HG03025 (cell line): ENCODE measurements around the gene STAG1.
"Not testable (repeated sequence)": the region's sequence is repeated elsewhere in the genome, so short reads cannot be mapped to it uniquely, and the experiment has no call there.

Experiments used
- ATAC-seq: cut with Tn5 transposase; IDR thresholded peaks from one replicate; pipeline ENCODE4 v1.9.1; 2021; ENCODE audit warnings: mild to moderate bottlenecking, moderate library complexity; ENCODE audit not compliant: unreplicated experiment, low FRiP score

Gene STAG1

DNA sequence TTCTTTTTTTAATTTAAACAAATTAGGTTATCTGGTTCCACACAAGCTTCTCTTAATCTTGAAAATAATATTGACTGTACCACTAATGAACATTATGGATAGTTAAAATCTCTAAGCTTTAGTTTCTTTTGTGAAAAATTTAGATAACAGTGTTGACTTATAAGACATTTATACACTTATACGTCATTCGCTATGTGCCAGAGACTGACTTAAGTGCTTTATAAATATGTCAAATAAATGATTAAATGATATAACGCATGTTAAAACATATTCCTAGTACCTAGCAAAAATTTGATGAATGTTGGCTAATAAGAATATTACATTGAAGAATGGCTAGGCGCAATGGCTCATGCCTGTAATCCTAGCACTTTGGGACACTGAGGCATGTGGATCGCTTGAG lies 405.7 kb downstream of the STAG1 start:
- no peak for ATAC-seq

DNA sequence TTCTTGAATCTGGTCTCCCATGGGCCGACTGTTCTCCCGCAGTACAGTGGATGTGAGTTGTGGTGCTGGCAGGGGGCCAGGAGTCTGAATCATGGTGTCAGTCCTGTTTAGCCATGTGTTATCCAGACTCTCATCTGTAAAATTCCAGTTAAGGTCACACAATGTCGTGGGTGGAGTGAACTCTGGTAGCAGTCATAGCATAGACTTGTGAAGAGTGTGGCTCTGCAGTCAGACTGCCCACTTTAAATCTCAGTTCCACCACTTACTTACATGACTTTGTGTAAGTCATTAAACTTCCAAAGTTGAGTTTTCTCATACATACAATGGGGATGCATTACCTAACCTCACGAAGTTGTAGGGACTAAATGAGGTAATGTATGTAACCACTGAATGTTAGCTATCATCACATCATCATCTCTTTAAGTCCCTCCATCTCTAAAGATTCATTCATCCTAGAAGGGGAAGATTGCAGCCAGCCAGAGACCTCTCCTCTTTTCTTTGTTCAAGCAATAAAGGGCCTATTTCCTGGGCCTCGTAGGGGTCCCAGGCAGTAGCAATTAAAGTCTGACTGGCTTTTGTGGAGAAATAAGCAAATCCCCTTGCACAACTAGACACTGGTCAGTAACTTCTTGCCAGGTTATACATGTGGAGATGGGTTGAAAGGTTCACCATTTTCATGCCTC lies 408.2 kb downstream of the STAG1 start:
- no peak for ATAC-seq

DNA sequence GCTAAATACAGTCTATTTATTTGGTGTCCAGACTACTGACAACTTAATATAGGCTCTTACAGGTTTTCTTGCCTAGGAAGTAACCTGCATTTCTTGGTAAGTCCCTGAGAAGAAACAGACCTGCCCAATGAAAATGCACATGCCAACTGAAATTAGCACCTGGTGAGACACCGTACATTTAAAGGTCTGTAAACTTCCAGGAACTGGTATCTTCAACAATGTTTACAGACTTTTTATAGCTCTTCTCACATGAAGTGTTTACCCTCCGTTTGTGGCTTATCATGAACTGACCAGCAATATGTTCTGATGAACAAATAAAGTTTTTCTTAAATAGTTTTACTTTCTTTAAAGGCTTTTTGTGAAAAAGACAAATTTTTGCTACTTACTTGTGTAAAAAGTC lies 408.7 kb downstream of the STAG1 start:
- ATAC-seq = no peak

DNA sequence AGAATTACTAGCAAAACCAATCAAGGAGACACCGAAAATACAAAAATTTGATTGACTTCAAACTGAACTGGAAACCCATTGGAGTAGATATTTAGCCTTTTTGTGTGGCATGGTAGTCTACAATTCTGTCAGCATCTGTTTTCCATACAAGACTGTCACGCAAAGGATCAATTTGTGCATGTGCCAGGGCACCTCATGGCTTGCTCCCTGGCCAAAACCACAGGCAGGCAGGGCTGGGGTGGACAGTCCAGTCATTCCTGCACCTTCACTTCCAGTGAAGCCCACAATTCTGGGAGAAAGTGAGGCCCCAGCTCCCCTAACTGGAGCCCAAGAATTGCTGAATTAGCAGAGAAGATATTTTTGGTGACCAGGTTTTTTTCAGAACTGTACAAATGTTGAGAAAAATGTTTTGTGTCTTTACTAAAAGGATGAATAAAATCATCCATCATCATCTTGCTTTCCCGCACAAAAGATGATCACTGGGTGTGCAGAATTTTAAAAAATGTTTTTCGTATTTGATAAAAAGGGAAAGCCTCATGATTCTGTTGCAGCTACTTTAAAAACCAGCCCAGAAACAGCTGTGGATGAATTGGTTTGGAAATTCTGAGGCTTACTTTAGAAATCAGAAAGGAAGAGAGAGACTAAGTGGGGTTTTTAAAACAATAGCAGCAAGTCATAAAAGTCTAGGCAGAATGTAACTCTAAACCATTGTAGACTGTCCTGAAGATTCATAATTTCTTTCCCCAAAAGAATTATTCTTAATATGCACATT lies 415.7 kb downstream of the STAG1 start:
- no peak for ATAC-seq

DNA sequence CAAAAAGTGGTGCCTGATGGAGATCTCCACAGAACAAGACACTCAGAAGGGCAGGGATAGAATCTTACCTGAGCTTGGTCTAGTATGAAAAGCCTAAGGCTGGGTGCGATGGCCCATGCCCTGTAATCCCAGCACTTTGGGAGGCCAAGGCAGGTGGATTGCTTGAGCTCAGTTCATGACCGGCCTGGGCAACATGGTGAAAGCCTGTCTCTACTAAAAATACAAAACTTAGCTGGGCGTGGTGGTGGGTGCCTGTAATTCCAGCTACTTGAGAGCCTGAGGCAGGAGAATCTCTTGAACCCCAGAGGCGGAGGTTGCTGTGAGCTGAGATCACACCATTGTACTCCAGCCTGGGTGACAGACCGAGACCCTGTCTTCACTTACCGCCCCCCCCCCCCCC lies 417.5 kb downstream of the STAG1 start:
- ATAC-seq = not testable (repeated sequence)

DNA sequence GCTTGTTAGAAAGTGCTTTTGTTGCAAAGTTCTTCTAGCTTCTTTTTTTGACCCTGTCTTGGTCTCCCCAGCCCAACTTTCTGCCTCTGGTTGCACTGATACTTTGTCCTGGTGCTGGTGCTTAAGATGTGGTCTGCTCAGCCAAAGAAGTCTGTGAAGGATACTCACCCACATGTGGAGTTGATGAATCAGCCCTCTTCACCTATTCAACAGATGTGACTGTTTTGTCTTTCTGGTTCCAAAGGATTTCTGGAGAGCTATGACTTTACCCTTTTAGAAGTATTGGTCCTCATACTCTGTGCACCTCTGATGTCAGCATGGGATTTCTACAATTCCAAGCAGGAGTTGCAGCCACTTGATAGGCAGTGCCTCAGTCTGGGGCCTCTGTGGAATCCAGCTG lies 418.0 kb downstream of the STAG1 start:
- ATAC-seq = no peak

DNA sequence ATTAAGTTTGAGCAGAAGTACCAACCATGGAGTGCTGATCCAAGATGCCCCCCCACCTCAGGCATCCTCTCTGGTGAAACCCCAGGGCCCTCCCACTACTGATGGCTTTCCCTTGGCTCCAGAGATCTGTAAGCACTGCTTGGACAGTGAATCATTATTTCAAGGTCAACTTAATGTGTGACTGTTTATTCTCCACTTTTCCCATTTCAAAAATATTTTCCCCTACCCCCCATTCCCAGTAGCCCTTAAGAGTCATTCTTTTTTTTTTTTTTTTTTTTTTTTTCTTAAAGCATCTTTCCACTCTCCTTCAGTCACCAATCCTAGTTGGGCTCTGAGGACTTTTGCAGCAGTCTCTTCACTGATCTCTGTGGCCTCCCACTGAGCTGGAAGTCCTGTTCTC lies 419.4 kb downstream of the STAG1 start:
- ATAC-seq = no peak

DNA sequence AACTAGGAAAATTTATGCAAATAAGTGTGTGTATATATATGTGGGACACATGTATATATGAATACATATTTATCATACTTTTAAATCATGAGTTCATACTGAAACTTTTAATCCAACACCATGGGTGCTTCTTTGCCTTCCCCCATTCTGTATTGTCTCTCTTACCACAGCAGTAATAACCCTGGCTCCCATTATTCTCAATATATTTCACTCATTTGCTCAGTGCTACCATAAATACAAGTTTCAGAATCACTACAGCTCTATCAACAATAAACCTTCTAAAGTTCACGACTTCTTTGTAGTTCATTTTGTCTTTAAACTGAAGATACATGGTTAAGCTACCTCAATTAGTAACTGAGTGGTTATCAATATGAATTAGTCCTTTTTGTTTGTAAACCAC lies 419.9 kb downstream of the STAG1 start:
- no peak for ATAC-seq

DNA sequence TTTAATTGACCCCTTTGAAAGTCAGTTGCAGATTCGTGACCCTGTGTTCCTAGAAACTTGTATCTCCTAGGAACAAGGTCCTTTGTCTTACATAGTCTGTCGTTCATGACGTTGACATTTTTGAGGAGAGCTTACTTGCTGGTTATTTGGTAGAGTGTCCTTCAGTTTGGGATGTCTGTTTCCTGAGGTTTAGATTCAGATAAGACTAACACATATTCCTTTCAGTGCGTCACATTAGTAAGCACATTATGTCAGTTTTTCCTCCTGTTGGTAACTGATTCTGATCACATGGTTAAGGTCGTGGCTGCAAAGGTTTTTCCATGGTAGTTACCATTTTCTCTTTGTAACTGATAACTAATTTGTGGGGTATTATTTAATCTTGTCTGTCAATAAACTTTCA lies 421.3 kb downstream of the STAG1 start:
- ATAC-seq = no peak

DNA sequence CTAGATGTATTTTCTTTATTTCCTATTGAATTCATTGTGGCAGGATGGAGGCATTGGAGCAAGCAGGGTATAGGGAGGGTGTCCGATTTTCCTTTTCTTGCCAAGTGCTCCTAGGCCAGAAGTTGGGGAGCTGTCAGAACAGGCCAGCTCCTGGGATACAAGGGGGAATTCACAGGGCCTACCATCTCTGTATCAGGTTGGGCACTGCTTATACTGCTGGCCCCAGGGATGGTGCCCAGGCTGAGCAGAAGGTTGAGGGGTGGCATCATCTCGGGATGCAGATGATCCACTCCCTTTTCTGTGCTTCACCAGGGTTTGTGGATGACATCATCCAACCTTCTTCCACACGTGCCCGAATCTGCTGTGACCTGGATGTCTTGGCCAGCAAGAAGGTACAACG lies 422.6 kb downstream of the STAG1 start:
- no peak for ATAC-seq

DNA sequence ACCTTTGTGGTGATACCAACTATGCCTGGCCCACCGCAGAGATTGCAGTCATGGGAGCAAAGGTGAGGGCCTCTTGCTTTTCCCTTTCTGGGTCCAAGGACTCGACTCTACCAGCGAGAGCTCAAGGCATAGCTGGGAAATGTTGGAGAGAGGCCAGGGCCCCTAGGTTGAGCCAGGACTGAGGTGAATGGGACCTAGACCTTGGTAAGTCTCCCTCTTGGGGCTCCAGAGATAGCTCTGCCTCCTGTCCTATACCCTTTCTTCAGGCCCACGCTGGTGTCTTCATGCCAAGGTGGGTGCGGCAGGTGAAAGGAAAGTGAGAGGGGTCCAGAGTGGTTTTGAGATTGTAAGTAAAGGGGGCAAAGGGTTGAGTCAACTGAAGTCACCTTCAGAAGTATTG lies 424.5 kb downstream of the STAG1 start:
- ATAC-seq = no peak

DNA sequence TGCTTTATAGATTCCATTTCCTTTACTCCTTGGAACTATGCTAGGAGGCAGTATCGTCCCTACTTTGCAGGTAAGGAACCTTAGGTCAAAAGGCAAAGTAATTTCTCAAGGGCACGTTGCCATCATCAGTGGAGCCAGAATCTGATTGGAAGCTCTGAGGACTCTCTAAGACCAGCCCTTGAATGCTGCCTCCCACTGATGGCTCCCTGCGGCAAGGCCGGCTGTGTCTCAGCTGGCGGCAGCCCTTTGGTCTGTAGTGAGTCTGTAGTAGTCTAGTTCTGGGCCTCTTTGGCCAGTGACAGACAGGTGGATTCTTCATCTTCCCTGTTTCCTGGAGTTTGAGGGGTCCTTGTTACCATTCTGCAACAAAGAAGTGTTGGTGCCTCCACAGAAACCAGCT lies 425.9 kb downstream of the STAG1 start:
- ATAC-seq = no peak

DNA sequence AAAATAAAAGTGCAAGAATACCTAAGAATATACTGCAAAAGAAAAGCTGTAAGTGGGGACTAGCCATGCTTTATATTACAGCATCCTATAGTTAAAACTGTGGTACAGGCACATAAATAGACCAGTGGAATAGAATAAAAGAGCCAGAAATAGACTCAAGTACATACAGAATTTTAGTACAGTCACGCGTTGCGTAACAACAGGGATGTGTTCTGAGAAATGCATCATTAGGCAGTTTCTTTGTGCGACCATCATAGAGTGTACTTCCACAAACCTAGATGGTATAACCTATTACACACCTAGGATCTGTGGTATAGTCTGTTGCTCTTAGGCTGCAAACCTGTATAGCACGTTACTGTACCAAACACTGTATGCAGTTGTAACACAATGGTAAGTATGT lies 440.2 kb downstream of the STAG1 start:
- no peak for ATAC-seq

DNA sequence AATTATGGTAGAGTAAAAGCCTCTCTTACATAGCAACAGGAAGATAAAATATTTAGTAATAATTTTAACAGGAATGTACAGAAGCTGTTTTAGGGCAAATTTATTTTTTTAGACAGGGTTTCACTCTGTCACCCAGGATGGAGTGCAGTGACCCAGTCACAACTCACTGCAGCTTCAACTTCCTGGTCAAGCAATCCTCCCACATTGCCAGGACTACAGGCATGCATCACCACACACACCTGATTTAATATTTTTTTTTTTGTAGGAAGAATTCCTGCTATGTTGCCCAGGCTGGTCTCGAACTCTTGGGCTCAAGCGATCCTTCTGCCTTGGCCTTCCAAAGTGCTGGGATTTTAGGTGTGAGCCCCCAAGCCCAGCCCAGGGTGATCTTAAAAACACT lies 440.9 kb downstream of the STAG1 start:
- no peak for ATAC-seq

DNA sequence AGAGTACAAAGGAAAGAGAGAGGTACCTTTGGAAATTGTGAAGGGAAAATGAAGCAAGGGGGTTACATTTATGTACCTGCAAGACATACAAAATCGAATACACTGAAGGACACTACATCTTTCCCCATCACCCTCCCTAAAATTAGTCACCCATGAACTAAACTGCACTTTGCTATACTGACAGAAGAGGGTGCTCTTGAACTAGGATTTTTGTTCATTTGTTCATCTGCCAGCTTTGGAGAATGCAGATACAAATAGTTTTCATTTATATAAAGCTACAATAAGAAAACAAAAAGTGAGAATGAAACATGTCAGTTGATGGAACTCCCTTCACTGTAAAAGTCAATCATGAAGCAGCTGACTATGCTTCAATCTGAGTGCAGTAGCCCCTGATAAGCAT lies 446.3 kb downstream of the STAG1 start:
- ATAC-seq = no peak

DNA sequence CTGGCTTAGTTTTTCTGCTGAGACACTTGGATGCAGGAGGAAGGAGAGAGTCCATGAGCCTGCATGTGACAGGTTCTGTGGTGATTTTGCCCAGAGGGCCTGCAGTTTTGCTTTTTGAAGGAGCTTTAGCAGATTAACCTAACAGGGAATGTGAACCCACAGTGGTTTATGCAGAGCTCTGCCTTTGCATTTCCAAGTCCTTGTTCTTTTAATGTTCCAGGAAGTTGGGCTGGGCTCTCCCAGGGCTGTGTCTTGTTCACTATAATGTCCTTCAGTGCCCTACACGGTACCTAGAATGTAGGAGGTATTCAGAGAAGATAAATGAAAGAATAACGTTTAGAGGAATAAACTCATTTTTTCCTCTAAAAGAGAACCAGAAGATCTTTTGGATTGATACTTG lies 451.7 kb downstream of the STAG1 start:
- no peak for ATAC-seq

DNA sequence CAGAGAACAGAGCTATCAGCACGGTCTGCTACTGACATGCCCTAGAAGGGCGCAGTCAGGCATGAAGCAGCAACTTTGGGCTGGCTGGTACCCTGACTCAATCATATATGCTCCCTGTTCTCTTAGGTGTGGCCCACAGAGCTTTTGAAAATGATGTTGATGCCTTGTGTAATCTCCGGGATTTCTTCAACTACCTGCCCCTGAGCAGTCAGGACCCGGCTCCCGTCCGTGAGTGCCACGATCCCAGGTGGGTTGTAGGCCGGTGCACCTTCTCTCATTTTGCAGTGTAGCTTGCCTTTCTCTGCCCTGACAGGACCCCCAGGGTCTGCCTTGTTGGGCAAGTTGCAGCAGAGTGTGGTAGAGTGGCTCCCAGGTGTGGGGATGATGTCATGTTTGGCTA lies 454.4 kb downstream of the STAG1 start:
- no peak for ATAC-seq

DNA sequence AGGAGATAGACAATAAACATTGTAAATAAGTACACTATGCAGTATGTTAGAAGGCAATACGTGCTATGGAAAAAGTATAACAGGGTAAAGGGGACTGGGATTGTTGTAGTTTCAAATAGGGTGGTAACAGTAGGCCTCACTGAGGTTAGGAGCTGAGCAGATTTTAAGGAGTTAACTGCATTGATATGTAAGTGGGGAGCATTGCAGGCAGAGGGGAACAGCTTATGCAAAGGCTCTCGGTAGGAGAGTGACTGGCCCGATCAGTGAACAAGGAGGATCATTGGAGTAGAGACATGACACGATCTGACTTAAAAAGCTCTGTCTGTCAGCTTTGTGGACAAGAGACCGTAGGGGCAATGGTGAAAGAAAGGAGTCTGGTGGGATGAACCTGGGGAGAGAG lies 455.2 kb downstream of the STAG1 start:
- no peak for ATAC-seq

DNA sequence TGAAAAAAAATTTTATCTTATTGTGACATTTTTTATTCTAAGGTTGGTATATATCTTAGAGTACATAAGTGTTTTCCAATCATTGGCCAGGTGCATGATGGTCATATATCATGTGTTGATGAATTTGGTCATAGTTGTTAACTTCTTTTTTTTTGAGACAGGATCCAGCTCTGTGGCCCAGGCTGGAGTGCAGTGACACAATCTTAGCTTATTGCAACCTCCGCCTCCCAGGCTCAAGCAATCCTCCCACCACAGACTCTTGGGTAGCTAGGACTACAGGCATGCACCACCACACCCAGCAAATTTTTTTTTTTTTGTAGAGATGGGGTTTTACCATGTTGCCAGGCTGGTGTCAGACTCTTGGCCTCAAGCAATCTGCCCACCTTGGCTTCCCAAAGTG lies 458.0 kb downstream of the STAG1 start:
- ATAC-seq = no peak

DNA sequence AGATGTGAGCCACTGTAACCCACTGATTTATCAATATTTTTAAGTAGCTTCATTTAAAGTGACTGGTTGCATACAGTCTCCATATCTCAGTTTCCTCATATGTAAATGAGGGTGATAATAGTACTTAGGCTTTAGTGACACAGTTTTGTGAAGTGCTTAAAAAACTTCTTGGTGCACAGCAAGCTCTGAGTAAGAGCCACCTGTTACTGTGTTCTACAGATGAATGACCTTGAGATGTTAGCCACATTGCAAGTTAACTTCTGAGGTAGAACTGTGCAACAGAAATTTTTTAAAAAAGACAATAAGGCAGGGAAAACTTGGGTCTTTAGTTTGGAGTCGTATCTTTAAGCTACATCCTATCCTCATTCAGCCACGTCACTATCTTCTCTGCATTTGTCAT lies 458.9 kb downstream of the STAG1 start:
- ATAC-seq = no peak

DNA sequence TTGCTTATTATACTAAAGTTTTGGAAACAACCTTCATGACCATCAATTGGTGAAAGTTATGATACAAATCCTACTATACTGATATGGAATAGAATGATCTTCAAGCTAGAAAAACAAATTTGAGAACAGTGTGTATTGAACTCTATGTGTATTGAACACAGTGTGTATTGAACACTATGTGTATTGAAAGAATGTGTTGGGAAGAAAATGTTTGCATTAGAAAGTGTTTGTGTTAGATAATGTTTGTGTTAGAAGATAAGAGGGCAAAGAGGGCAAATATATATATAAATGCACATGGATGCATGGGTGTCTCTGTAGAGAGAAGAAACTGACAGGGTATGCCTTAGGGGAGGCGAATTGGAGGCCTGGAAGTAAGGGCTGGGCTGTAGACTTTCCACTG lies 459.7 kb downstream of the STAG1 start:
- ATAC-seq = no peak

DNA sequence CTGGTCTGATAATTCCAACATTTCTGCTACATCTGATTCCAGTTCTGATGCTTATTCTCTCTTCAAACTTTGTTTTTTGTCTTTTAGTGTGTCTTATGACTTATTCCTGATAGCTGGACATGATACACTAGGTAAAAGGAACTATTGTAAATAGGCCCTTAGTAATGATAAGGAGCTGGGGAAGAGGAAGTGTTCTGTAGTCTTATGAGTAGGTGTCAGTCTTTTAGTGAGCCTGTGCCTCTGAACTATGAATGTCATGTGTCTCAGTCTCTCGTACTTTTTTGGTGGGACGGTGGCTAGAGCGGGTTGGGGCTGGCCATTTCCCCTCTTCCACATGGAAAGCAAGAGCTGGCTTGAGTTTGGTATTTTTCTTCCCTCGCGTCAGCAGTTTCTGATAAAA lies 460.9 kb downstream of the STAG1 start:
- no peak for ATAC-seq
